Measurements from ENCODE around the gene BLOC1S3. TPM values are rescaled to one million over a fixed set of nuclear protein-coding genes. Genes with fewer than 3 reads are reported as not detected.

Gene BLOC1S3
- total RNA-seq, 1 donor from 2014 or later, result 12.5 TPM

DNA sequence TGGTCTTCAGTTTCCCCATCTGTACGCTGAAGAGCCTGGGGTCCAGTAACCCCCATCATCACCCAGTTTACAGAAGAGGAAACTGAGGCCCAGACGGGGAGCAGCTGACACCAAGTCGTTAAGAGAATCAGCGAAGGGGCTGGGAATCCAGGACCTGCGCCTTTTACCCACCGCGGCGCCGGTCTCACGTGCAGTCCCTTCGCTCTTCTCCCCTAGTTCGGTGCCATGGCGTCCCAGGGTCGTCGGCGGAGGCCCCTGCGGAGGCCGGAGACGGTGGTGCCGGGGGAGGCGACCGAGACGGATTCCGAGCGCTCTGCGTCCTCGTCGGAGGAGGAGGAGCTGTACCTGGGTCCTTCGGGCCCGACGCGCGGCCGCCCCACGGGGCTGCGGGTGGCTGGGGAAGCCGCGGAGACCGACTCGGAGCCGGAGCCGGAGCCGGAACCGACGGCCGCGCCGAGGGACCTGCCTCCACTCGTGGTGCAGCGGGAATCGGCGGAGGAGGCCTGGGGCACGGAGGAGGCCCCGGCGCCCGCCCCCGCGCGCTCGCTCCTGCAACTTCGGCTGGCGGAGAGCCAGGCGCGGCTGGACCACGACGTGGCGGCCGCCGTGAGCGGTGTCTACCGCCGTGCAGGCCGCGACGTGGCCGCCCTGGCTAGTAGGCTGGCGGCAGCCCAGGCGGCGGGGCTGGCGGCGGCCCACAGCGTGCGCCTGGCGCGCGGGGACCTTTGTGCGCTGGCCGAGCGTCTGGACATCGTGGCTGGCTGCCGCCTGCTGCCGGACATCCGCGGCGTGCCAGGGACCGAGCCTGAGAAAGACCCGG is 698 bp downstream of the BLOC1S3 start:
- peak overlapping the region; percentile 78 for H3K27ac ChIP-seq
- H3K9me3 ChIP-seq, result no peaks in the 10 kb centered on the region
- TF ChIP-seq POLR2A (IDR thresholded peaks at IDR 0.05), result no peak
- TF ChIP-seq, protein P1, sequence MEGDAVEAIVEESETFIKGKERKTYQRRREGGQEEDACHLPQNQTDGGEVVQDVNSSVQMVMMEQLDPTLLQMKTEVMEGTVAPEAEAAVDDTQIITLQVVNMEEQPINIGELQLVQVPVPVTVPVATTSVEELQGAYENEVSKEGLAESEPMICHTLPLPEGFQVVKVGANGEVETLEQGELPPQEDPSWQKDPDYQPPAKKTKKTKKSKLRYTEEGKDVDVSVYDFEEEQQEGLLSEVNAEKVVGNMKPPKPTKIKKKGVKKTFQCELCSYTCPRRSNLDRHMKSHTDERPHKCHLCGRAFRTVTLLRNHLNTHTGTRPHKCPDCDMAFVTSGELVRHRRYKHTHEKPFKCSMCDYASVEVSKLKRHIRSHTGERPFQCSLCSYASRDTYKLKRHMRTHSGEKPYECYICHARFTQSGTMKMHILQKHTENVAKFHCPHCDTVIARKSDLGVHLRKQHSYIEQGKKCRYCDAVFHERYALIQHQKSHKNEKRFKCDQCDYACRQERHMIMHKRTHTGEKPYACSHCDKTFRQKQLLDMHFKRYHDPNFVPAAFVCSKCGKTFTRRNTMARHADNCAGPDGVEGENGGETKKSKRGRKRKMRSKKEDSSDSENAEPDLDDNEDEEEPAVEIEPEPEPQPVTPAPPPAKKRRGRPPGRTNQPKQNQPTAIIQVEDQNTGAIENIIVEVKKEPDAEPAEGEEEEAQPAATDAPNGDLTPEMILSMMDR (IDR thresholded peaks at IDR 0.05), result no peak
- TF ChIP-seq POLR2AphosphoS5 (IDR thresholded peaks at IDR 0.05; ENCODE audit: insufficient read depth in 1 of 2, low read depth in 1 of 2), result no peak
- intact Hi-C loops (cut with DNase I), result loop anchor here (5.0 kb wide), 1 partner anchor 287 kb away; the partner anchor contains the start of gene TOMM40
- peaks cover 43% of the 10 kb centered on the region for H3K4me1 ChIP-seq
- DNase-seq (ENCODE audit: extremely low spot score in 2 of 2), result no peak
- peak overlapping the region; percentile 67 to 89 for H3K4me3 ChIP-seq
- H3K36me3 ChIP-seq, result peaks cover 0 to 11% of the 10 kb centered on the region in 2 donors
- no peaks in the 10 kb centered on the region for H3K27me3 ChIP-seq

DNA sequence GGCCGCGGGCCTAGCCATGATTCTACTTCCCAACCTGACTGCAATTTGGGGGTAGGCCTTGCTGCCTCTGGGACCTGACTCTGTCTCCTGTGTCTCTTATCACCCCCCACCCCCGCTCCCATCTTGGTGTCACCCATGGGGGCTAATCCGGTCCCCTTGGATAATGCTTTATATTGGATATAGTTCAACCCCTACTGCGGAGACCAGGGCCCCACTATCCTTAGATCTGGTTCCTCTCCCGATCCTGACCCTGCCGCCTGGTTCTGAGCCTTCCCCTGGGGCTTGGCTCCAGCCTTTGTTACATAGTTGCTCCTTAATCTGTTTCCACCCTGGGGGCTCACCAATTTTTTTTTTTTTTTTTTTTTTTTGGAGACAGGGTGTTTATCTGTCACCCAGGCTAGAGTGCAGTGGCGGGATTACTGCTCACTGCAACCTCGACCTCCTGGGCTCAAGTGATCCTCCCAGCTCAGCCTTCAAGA is 1.3 kb downstream of the BLOC1S3 start:
- Histone ChIP-seq H3K36me3 (peaks cover 0 to 11% of the 10 kb centered on the region in 2 donors), H3K4me3 (peak overlapping the region; percentile 67 to 89), H3K9me3 (no peaks in the 10 kb centered on the region), H3K27me3 (no peaks in the 10 kb centered on the region), H3K27ac (peak overlapping the region; percentile 78), H3K4me1 (peaks cover 43% of the 10 kb centered on the region)
- no peak for DNase-seq (ENCODE audit: extremely low spot score in 2 of 2)
- intact Hi-C loops (cut with DNase I), result loop anchor here (5.0 kb wide), 1 partner anchor 288 kb away; the partner anchor contains the start of gene TOMM40
- no peak for TF ChIP-seq POLR2AphosphoS5 (IDR thresholded peaks at IDR 0.05; ENCODE audit: insufficient read depth in 1 of 2, low read depth in 1 of 2)
- TF ChIP-seq, protein P1 (IDR thresholded peaks at IDR 0.05), result no peak
- TF ChIP-seq POLR2A (IDR thresholded peaks at IDR 0.05), result no peak

DNA sequence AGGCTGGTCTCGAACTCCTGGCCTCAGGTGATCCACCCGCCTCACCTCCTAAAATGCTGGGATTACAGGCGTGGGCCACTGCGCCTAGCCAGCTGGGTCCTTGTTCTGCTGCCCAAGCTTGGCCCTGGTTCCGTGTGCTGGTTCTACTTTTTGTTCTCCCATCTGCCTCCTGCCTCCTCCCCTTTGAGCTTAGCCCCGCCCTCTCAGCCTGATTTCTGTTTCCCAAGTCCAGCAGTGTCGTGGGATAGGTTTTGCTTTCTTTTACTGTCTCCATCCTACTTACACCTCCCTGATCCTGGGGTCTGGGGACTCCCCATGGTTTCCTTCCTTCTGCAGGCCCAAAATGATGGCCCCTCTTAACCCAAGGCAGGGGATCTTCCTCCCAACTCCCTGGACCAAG is 2.4 kb downstream of the BLOC1S3 start:
- intact Hi-C loops (cut with DNase I), result no loop called here
- Histone ChIP-seq H3K27me3 (no peaks in the 10 kb centered on the region), H3K27ac (no peak overlapping the region), H3K36me3 (peaks cover 0 to 11% of the 10 kb centered on the region in 2 donors), H3K9me3 (no peaks in the 10 kb centered on the region), H3K4me1 (peaks cover 43% of the 10 kb centered on the region), H3K4me3 (no peak overlapping the region)
- DNase-seq (ENCODE audit: extremely low spot score in 2 of 2), result no peak
- TF ChIP-seq POLR2AphosphoS5 (IDR thresholded peaks at IDR 0.05; ENCODE audit: insufficient read depth in 1 of 2, low read depth in 1 of 2), result no peak
- TF ChIP-seq, protein P1 (IDR thresholded peaks at IDR 0.05), result no peak

DNA sequence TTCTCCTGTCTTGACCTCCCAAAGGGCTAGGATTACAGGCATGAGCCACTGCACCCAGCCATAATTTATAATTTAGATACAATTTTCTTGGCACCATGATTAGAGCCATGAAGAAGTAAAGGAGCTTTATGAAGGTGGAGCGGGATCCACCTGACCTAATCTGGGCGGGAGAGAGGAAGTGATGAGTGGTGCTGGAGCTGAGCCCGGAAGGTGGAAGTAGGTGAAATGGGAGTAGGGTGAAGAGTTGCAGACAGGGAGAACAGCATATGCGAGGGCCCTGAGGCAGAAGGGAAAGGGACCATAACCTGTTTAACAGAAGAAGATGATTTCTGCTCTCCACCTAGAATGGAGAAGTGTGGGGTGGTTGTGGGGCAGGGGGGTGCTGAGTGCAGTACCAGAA is 4.2 kb downstream of the BLOC1S3 start:
- Histone ChIP-seq H3K4me1 (peaks cover 30% of the 10 kb centered on the region), H3K27me3 (no peaks in the 10 kb centered on the region), H3K9me3 (no peaks in the 10 kb centered on the region), H3K36me3 (peaks cover 0 to 11% of the 10 kb centered on the region in 2 donors), H3K4me3 (no peak overlapping the region), H3K27ac (no peak overlapping the region)
- DNase-seq (ENCODE audit: extremely low spot score in 2 of 2), result no peak
- intact Hi-C loops (cut with DNase I), result no loop called here
- TF ChIP-seq POLR2A (IDR thresholded peaks at IDR 0.05), result no peak

DNA sequence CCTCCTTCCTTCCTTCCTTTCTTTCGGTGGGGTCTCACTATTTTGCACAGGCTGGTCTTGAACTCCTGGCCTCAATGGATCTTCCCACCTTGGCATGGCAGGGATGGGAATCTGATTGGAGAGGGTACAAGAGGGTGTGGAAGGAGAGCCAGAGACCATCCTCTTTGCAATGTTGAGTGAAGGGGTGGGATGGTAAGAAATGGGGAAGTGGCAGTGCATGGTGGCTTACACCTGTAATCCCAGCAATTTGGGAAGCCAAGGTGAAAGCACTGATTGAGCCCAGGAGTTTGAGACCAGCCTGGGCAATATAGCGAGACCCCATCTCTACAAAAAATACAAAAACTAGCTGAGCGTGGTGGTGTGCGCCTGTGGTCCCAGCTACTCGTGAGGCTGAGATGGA is 5.5 kb downstream of the BLOC1S3 start:
- Histone ChIP-seq H3K27me3 (no peaks in the 10 kb centered on the region), H3K4me3 (no peak overlapping the region), H3K4me1 (peaks cover 28% of the 10 kb centered on the region), H3K27ac (no peak overlapping the region), H3K36me3 (peaks cover 0 to 11% of the 10 kb centered on the region in 2 donors), H3K9me3 (no peaks in the 10 kb centered on the region)
- no peak for DNase-seq (ENCODE audit: extremely low spot score in 2 of 2)
- TF ChIP-seq POLR2A (IDR thresholded peaks at IDR 0.05) (no peak), POLR2AphosphoS5 (IDR thresholded peaks at IDR 0.05; ENCODE audit: insufficient read depth in 1 of 2, low read depth in 1 of 2) (no peak)
- TF ChIP-seq, protein P1 (IDR thresholded peaks at IDR 0.05), result no peak
- intact Hi-C loops (cut with DNase I), result no loop called here
